HepG2 (cell line): ENCODE results near the gene KCNMA1. TPM values are rescaled to one million over a fixed set of nuclear protein-coding genes. Genes with fewer than 3 reads are reported as not detected.

Experiments used
- ATAC-seq: fragments of 200-7000 bp; cut with Tn5 transposase; 3 replicates; pipeline ENCODE4 v1.9.1; 2020; ENCODE audit warnings: mild to moderate bottlenecking, moderate library complexity
- BruUV-seq: library from RNA; stranded (reverse); fragments of 400-500 nt; replicated peaks from 2 replicates; lab custom pipeline; 2021; lab: Mats Ljungman, UMichigan
- CTCF ChIA-PET: fragments of 300-600 bp; formaldehyde crosslinking; extraction: SDS; loops from one replicate; lab custom pipeline; 2021; ENCODE audit warnings: low total read pairs, inconsistent platforms, low intra/inter-chr PET ratio; lab: Yijun Ruan, JAX
- POLR2A ChIA-PET: fragments of 350-600 bp; sonication (Branson Sonifier 250); formaldehyde crosslinking; loops from one replicate; lab custom pipeline; 2020; ENCODE audit warnings: antibody characterized with exemption, inconsistent platforms; lab: Yijun Ruan, JAX
- DNase-seq: peaks from one replicate; pipeline ENCODE4 v3.0.0-alpha.2; 2015; ENCODE audit warnings: low spot score
- FAIRE-seq: peaks from 3 replicates; lab custom pipeline; 2011; peaks lifted over from hg19 to GRCh38; lab: Jason Lieb, UNC
- H2AFZ ChIP-seq: one replicate; pipeline ENCODE4 v1.6.1; 2011; ENCODE audit warnings: low read length, inconsistent platforms
- H3K27ac ChIP-seq: fragments of 300-600 bp; 3 replicates; pipeline ENCODE4 v1.8.0; 2011; ENCODE audit warnings: mixed run types, mild to moderate bottlenecking, mixed read lengths, low read length, inconsistent platforms; ENCODE audit not compliant: insufficient read depth; ENCODE audit errors: extremely low read length
- H3K27me3 ChIP-seq, 2 experiments: fragments of 200-600 bp in 1 of 2; 2 replicates in 1 of 2; 3 replicates in 1 of 2; pipeline versions ENCODE4 v1.6.0 to v1.8.0; 2011; ENCODE audit warnings: low read length in 2 of 2, mild to moderate bottlenecking in 2 of 2, moderate library complexity in 2 of 2, inconsistent platforms in 1 of 2; ENCODE audit not compliant: insufficient read depth in 2 of 2, control insufficient read depth in 1 of 2
- H3K36me3 ChIP-seq, 2 experiments: fragments of 200-600 bp in 1 of 2; replicated peaks in 1 of 2; 2 replicates in 1 of 2; 3 replicates in 1 of 2; pipeline versions ENCODE4 v1.5.1 to v1.8.0; 2011; ENCODE audit warnings: low read length in 2 of 2, inconsistent platforms in 1 of 2; ENCODE audit not compliant: insufficient read depth in 2 of 2, control insufficient read depth in 1 of 2
- H3K4me1 ChIP-seq: 2 replicates; pipeline ENCODE4 v1.5.1; 2012; ENCODE audit warnings: low read length, inconsistent platforms; ENCODE audit not compliant: insufficient read depth
- H3K4me2 ChIP-seq: 2 replicates; pipeline ENCODE4 v1.6.0; 2011; ENCODE audit warnings: low read depth, low read length, inconsistent platforms
- H3K4me3 ChIP-seq, 3 experiments: fragments of 200-600 bp in 1 of 3; sonication (generic), shearing (Covaris generic) in 1 of 3; replicated peaks in 1 of 3; 2 replicates each; pipeline ENCODE4 v1.5.1; 2011 to 2016; ENCODE audit warnings: low read length in 3 of 3, inconsistent platforms in 2 of 3, low read depth in 2 of 3, mild to moderate bottlenecking in 2 of 3, control low read depth in 1 of 3, mixed read lengths in 1 of 3; ENCODE audit not compliant: insufficient read depth in 1 of 3
- H3K79me2 ChIP-seq: one replicate; pipeline ENCODE4 v1.6.1; 2011; ENCODE audit warnings: low read length, inconsistent platforms; ENCODE audit not compliant: insufficient read depth
- H3K9ac ChIP-seq: 2 replicates; pipeline ENCODE4 v1.6.0; 2011; ENCODE audit warnings: mild to moderate bottlenecking, low read depth, low read length, inconsistent platforms; ENCODE audit not compliant: insufficient read depth
- H3K9me3 ChIP-seq: 2 replicates; pipeline ENCODE4 v1.5.1; 2012; ENCODE audit warnings: mild to moderate bottlenecking, low read length
- H4K20me1 ChIP-seq: 2 replicates; pipeline ENCODE4 v1.6.0; 2011; ENCODE audit warnings: inconsistent platforms, mild to moderate bottlenecking, low read length, moderate library complexity; ENCODE audit not compliant: insufficient read depth
- CBX2 ChIP-seq, 2 experiments: fragments of 200-600 bp in 1 of 2; sonication (generic); formaldehyde crosslinking in 1 of 2; IDR thresholded peaks; 2 replicates each; pipeline versions ENCODE4 v1.7.0 to v1.8.1; 2018 to 2022; ENCODE audit warnings: low read depth in 2 of 2, low read length in 1 of 2, mild to moderate bottlenecking in 1 of 2, missing genetic modification reagents in 1 of 2
- ETV6 ChIP-seq: sonication (generic); formaldehyde crosslinking; conservative IDR thresholded peaks from 2 replicates; pipeline ENCODE4 v1.4.0; 2020; ENCODE audit warnings: missing genetic modification reagents
- GATA4 ChIP-seq: sonication (generic); IDR thresholded peaks from 2 replicates; pipeline ENCODE4 v1.6.1; 2016; ENCODE audit warnings: antibody characterized with exemption, low read depth, borderline replicate concordance
- HNRNPK ChIP-seq: fragments of 200-400 bp; formaldehyde crosslinking; IDR thresholded peaks from 2 replicates; pipeline ENCODE4 v1.6.1; 2018; ENCODE audit warnings: low read length, low read depth, moderate library complexity, mild to moderate bottlenecking; ENCODE audit not compliant: poor library complexity, severe bottlenecking
- KLF6 ChIP-seq: IDR thresholded peaks from 2 replicates; pipeline ENCODE4 v1.8.0; 2016; ENCODE audit warnings: missing biosample characterization, missing genetic modification reagents
- NCOA1 ChIP-seq: sonication (generic); formaldehyde crosslinking; IDR thresholded peaks from 2 replicates; pipeline ENCODE4 v1.9.0; 2021; ENCODE audit warnings: missing genetic modification reagents
- NCOA5 ChIP-seq: sonication (generic); formaldehyde crosslinking; IDR thresholded peaks from 2 replicates; pipeline ENCODE4 v1.4.0; 2020; ENCODE audit warnings: missing genetic modification reagents
- NFE2 ChIP-seq: sonication (generic); formaldehyde crosslinking; IDR thresholded peaks from 2 replicates; pipeline ENCODE4 v1.4.0; 2020; ENCODE audit warnings: missing genetic modification reagents
- PHF8 ChIP-seq: sonication (generic); formaldehyde crosslinking; IDR thresholded peaks from 2 replicates; pipeline ENCODE4 v1.5.0; 2020; ENCODE audit warnings: missing genetic modification reagents
- PRPF4 ChIP-seq: fragments of 200-400 bp; formaldehyde crosslinking; IDR thresholded peaks from 2 replicates; pipeline ENCODE4 v1.6.1; 2016; ENCODE audit warnings: low read length, low read depth; ENCODE audit not compliant: poor library complexity, severe bottlenecking
- SMC3 ChIP-seq: IDR thresholded peaks from 2 replicates; pipeline ENCODE4 v1.6.1; 2011; ENCODE audit warnings: low read length, improper control_type of control experiment
- TOPORS ChIP-seq: sonication (generic); formaldehyde crosslinking; IDR thresholded peaks from 2 replicates; pipeline ENCODE4 v1.8.0; 2023; ENCODE audit warnings: mild to moderate bottlenecking, missing genetic modification reagents
- TRIM24 ChIP-seq: sonication (generic); formaldehyde crosslinking; IDR thresholded peaks from 2 replicates; pipeline ENCODE4 v1.8.0; 2022; ENCODE audit warnings: mild to moderate bottlenecking, missing genetic modification reagents
- ZNF788 ChIP-seq: sonication (generic); formaldehyde crosslinking; IDR thresholded peaks from 2 replicates; pipeline ENCODE4 v1.5.0; 2020; ENCODE audit warnings: mild to moderate bottlenecking, missing genetic modification reagents, borderline replicate concordance
- WGBS: methylation state at CpG from one replicate; pipeline ENCODE4 v1.1.6; 2017; ENCODE audit warnings: low lambda C conversion rate; 5-methylcytosine and 5-hydroxymethylcytosine counted together
- in situ Hi-C: cut with HindIII; loops from 2 replicates; pipeline ENCODE4 v1.10.0; 2017; ENCODE audit warnings: low pct_unique_long_range_greater_than_20kb; ENCODE audit not compliant: extremely low pct_ligation_motif_present
- intact Hi-C: fragments of 100-400 bp; cut with micrococcal nuclease; formaldehyde crosslinking; loops from one replicate; pipeline ENCODE4 v1.10.0; 2022; ENCODE audit not compliant: unreplicated experiment
- polyA plus RNA-seq, 8 experiments: library from polyadenylated mRNA; depleted of rRNA in 3 of 8; stranded (reverse) in 7 of 8; unstranded in 1 of 8; fragments of >200 nt; fragmentation: Illumina TruSeq in 4 of 8; extraction: Trizol in 4 of 8; gene quantifications; 2 replicates each; pipeline versions ENCODE4 v1.2.1 to v1.2.3, GENCODE V29; 2011 to 2016; ENCODE audit warnings: low read depth in 4 of 8, missing spikeins in 1 of 8, mixed read lengths in 1 of 8; ENCODE audit not compliant: insufficient read depth in 1 of 8
- total RNA-seq, 5 experiments: library from RNA; depleted of rRNA; stranded (reverse); fragments of >200 nt; fragmentation: Illumina TruSeq; extraction: Trizol; gene quantifications; 2 replicates each; pipeline ENCODE4 v1.2.3, GENCODE V29; 2016; ENCODE audit warnings: low read depth in 1 of 5
- TF ChIP-seq, protein P1 (sequence below): IDR thresholded peaks from 2 replicates; pipeline ENCODE4 v1.6.1; 2012; ENCODE audit warnings: low read depth, low read length, improper control_type of control experiment
- TF ChIP-seq, protein P2 (sequence below): sonication (generic); formaldehyde crosslinking; IDR thresholded peaks from 2 replicates; pipeline ENCODE4 v1.5.0; 2020; ENCODE audit warnings: missing genetic modification reagents
- TF ChIP-seq, protein P3 (sequence below): IDR thresholded peaks from 2 replicates; pipeline ENCODE4 v1.6.1; 2016; ENCODE audit warnings: missing genetic modification reagents, missing compliant biosample characterization

KCNMA1 gene
- total and polyA plus RNA-seq, 2 of the 13 experiments (the other 11 are each of a cell fraction or from before 2014, with no cell fraction given): 0.02 TPM; not detected in 1

DNA sequence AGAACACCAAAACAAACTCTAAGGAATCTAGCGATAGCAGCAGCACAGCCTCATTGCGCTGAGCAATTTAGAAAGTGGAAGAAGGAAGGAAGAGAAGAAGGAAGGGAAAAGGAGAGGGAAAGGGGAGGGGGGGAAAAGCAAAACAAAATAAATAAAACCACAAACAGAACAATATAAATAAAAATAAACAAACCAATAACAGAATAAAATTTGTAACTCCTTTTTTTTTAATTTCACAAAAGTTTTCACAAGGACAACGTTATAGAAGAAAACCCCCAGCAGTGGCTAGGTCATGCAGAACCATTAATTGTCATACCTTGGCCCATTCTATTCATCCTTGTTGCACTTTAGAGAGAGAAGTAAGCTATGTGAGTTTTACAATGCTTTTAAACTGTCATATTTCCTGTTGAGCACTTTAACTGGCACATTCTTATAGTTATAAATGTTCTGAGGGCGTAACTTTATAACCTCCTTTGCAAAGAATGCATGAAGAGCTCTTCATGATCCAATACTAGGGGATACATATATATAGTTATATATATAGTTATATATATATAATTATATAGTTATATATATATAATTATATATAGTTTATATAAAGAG lies 752.8 kb downstream of the KCNMA1 start:
- no peak for DNase-seq
- 30% methylated on average over 4 of the region's 4 CpGs for WGBS
- H2AFZ ChIP-seq: no peak overlapping the region
- no peak for TF ChIP-seq GATA4
- peak; percentile 81 for TF ChIP-seq HNRNPK
- TF ChIP-seq, all 625 proteins: peak for 1
- H3K27me3 ChIP-seq: peaks cover 0 to 15% of the 10 kb centered on the region in 2 experiments; a peak in 2 of 5 replicates
- CTCF ChIA-PET: no interaction called here
- no peak for ATAC-seq
- no peak overlapping the region for H3K4me3 ChIP-seq
- in situ Hi-C loops (no loop called here), intact Hi-C loops (no loop called here)
- no peaks in the 10 kb centered on the region for H3K4me1 ChIP-seq
- no peak overlapping the region for H3K27ac ChIP-seq
- no peaks in the 10 kb centered on the region for H3K79me2 ChIP-seq
- BruUV-seq: no TSS peak
- no peak overlapping the region for H3K4me2 ChIP-seq
- H3K9ac ChIP-seq: no peak overlapping the region
- FAIRE-seq: no peak
- H3K36me3 ChIP-seq: no peaks in the 10 kb centered on the region
- H4K20me1 ChIP-seq: no peaks in the 10 kb centered on the region
- no peaks in the 10 kb centered on the region for H3K9me3 ChIP-seq
- POLR2A ChIA-PET: no interaction called here

DNA sequence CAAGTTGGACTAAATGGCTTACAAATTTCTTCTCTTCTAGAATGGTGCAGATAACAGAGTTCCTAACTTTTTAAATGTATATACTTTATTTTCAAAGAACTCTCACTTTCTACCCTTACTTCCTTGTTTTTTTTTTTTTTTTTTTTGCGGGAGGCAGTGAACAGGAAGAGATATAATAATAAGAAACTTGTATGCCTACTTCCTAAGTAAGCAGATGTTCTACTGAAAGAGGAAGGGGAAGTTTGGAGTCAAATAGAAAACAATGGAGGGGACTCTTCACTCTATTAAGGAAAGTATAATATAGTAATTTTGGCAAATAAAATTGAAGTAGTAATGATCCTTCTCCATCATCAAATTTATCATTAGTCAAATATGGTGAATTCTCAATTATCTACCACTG lies 754.0 kb downstream of the KCNMA1 start:
- Histone ChIP-seq H3K27ac (no peak overlapping the region), H3K4me3 (no peak overlapping the region), H3K9me3 (no peaks in the 10 kb centered on the region), H3K79me2 (no peaks in the 10 kb centered on the region), H3K9ac (no peak overlapping the region), H3K36me3 (no peaks in the 10 kb centered on the region), H3K27me3 (peaks cover 0 to 9% of the 10 kb centered on the region in 2 experiments; a peak in 3 of 5 replicates), H3K4me1 (no peaks in the 10 kb centered on the region), H2AFZ (no peak overlapping the region), H4K20me1 (no peaks in the 10 kb centered on the region), H3K4me2 (no peak overlapping the region)
- ChIA-PET CTCF (no interaction called here), POLR2A (no interaction called here)
- in situ Hi-C loops (no loop called here), intact Hi-C loops (no loop called here)
- WGBS: 33% methylated on average over 1 of the region's 1 CpG
- DNase-seq (no peak), ATAC-seq (no peak), FAIRE-seq (no peak)
- BruUV-seq: no TSS peak
- TF ChIP-seq CBX2 (IDR thresholded peaks at IDR 0.05; ENCODE audit: low read depth, low read length) (no peak), CBX2 (CRISPR knock-in tag; IDR thresholded peaks at IDR 0.05; ENCODE audit: low read depth) (no peak), PHF8 (CRISPR knock-in tag) (no peak), KLF6 (CRISPR knock-in tag) (no peak), ZNF788 (CRISPR knock-in tag) (no peak), TOPORS (CRISPR knock-in tag) (no peak), NFE2 (CRISPR knock-in tag) (no peak), ETV6 (CRISPR knock-in tag) (no peak), NCOA1 (CRISPR knock-in tag) (no peak), TRIM24 (CRISPR knock-in tag) (no peak), NCOA5 (CRISPR knock-in tag) (no peak), SMC3 (no peak), PRPF4 (no peak)
- TF ChIP-seq, protein P1, sequence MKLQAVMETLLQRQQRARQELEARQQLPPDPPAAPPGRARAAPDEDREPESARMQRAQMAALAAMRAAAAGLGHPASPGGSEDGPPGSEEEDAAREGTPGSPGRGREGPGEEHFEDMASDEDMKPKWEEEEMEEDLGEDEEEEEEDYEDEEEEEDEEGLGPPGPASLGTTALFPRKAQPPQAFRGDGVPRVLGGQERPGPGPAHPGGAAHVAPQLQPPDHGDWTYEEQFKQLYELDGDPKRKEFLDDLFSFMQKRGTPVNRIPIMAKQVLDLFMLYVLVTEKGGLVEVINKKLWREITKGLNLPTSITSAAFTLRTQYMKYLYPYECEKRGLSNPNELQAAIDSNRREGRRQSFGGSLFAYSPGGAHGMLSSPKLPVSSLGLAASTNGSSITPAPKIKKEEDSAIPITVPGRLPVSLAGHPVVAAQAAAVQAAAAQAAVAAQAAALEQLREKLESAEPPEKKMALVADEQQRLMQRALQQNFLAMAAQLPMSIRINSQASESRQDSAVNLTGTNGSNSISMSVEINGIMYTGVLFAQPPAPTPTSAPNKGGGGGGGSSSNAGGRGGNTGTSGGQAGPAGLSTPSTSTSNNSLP: no peak
- TF ChIP-seq, protein P2, sequence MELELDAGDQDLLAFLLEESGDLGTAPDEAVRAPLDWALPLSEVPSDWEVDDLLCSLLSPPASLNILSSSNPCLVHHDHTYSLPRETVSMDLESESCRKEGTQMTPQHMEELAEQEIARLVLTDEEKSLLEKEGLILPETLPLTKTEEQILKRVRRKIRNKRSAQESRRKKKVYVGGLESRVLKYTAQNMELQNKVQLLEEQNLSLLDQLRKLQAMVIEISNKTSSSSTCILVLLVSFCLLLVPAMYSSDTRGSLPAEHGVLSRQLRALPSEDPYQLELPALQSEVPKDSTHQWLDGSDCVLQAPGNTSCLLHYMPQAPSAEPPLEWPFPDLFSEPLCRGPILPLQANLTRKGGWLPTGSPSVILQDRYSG: no peak
- TF ChIP-seq, protein P3, sequence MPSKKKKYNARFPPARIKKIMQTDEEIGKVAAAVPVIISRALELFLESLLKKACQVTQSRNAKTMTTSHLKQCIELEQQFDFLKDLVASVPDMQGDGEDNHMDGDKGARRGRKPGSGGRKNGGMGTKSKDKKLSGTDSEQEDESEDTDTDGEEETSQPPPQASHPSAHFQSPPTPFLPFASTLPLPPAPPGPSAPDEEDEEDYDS (CRISPR knock-in tag): no peak
